K562 (cell line): ENCODE results near the gene SMIM15. TPM values are rescaled to one million over a fixed set of nuclear protein-coding genes. Genes with fewer than 3 reads are reported as not detected.

Experiments
- BRD4 ChIP-seq: fragments of 200-600 bp; sonication (generic); IDR thresholded peaks from 2 replicates; pipeline ENCODE4 v1.6.1; 2017; ENCODE audit warnings: inconsistent platforms
- EP400 ChIP-seq: fragments of 450-650 bp; IDR thresholded peaks from 2 replicates; pipeline ENCODE4 v1.6.1; 2017; ENCODE audit warnings: antibody characterized with exemption, mild to moderate bottlenecking, moderate library complexity
- GTF2F1 ChIP-seq: IDR thresholded peaks from 2 replicates; pipeline ENCODE4 v1.6.1; 2011; ENCODE audit warnings: low read depth, low read length, improper control_type of control experiment
- NFIX ChIP-seq: fragments of 250-450 bp; sonication (Bioruptor Pico); IDR thresholded peaks from 2 replicates; pipeline ENCODE4 v1.4.0; 2020; ENCODE audit warnings: low read depth, mild to moderate bottlenecking, moderate library complexity
- NR2C1 ChIP-seq, 2 experiments: fragments of 450-650 bp; IDR thresholded peaks; 2 replicates each; pipeline ENCODE4 v1.6.1; 2017; ENCODE audit warnings: mild to moderate bottlenecking in 2 of 2, antibody characterized with exemption in 1 of 2, inconsistent platforms in 1 of 2, missing compliant biosample characterization in 1 of 2, missing genetic modification characterization in 1 of 2
- POLR2AphosphoS5 ChIP-seq: IDR thresholded peaks from 2 replicates; pipeline ENCODE4 v1.6.1; 2011; ENCODE audit warnings: mild to moderate bottlenecking, low read depth, low read length, moderate library complexity; ENCODE audit not compliant: control insufficient read depth, insufficient read depth
- RBM14 ChIP-seq: fragments of 200-400 bp; formaldehyde crosslinking; IDR thresholded peaks from 2 replicates; pipeline ENCODE4 v1.6.1; 2018; ENCODE audit warnings: low read depth, mild to moderate bottlenecking, low read length, moderate library complexity, borderline replicate concordance; ENCODE audit not compliant: insufficient read depth
- ZFP30 ChIP-seq: fragments of 250-450 bp; sonication (Bioruptor Pico); IDR thresholded peaks from 2 replicates; pipeline ENCODE4 v1.8.0; 2022; ENCODE audit warnings: moderate library complexity, mild to moderate bottlenecking, inconsistent platforms, borderline replicate concordance
- ZNF239 ChIP-seq: fragments of 250-450 bp; sonication (Bioruptor Pico); IDR thresholded peaks from 2 replicates; pipeline ENCODE4 v1.4.0; 2020; ENCODE audit warnings: mild to moderate bottlenecking
- ZNF717 ChIP-seq: fragments of 250-450 bp; sonication (Bioruptor Pico); IDR thresholded peaks from 2 replicates; pipeline ENCODE4 v1.5.0; 2021
- ZNF780A ChIP-seq: fragments of 250-450 bp; sonication (Bioruptor Pico); IDR thresholded peaks from 2 replicates; pipeline ENCODE4 v1.5.0; 2021; ENCODE audit warnings: mild to moderate bottlenecking
- polyA plus RNA-seq, 8 experiments: library from polyadenylated mRNA; depleted of rRNA in 4 of 8; stranded (reverse) in 5 of 8; unstranded in 3 of 8; fragments of >200 nt; fragmentation: Nextera tagmentation in 2 of 8; fragmentation: Illumina TruSeq in 1 of 8; extraction: Ambion mirVana in 2 of 8; extraction: Trizol in 1 of 8; gene quantifications; 2 replicates each; pipeline versions ENCODE4 v1.2.1 to v1.2.3, GENCODE V29; 2011 to 2014; ENCODE audit warnings: inconsistent platforms in 1 of 8, missing spikeins in 1 of 8
- total RNA-seq, 7 experiments: library from RNA; depleted of rRNA in 6 of 7; stranded (reverse); fragments of >200 nt in 6 of 7; fragmentation: Illumina TruSeq in 2 of 7; extraction: Trizol in 2 of 7; gene quantifications; 2 replicates each; pipeline versions ENCODE4 v1.2.1 to v1.2.3, GENCODE V29; 2011 to 2021; ENCODE audit warnings: low replicate concordance in 1 of 7
- TF ChIP-seq, protein P1 (sequence below): sonication (generic); formaldehyde crosslinking; IDR thresholded peaks from 2 replicates; pipeline ENCODE4 v1.8.0; 2022; ENCODE audit warnings: mild to moderate bottlenecking, missing genetic modification reagents
- TF ChIP-seq, protein P2 (sequence below): fragments of 450-650 bp; IDR thresholded peaks from one replicate; pipeline ENCODE4 v1.6.1; 2018; ENCODE audit warnings: mild to moderate bottlenecking, moderate library complexity; ENCODE audit not compliant: partially characterized antibody

SMIM15 gene
- total and polyA plus RNA-seq, 9 of the 15 experiments (the other 6 are each of a cell fraction or from before 2014, with no cell fraction given) = 16.6 to 124 (median 82.0) TPM

DNA sequence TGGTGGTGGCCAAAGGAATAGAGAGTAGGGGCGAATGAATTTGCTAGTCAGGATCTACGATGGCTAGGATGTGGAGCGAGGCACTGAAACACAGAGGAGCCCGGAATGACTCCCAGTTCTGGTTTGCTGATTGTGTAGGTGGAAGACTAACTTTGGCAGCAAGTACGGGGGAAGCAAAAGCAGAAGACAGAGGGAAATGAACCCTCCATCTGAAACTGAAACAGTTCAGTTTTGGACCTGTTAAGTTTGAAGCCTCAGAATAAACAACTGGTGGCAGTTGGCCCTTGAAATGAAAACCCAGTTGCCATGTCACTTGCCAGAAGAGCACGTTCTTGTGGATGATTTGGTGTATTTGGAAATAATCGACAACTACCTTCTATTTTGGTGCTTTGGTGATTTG is 15.4 kb upstream of the SMIM15 start (continued):
- TF ChIP-seq, protein P1, sequence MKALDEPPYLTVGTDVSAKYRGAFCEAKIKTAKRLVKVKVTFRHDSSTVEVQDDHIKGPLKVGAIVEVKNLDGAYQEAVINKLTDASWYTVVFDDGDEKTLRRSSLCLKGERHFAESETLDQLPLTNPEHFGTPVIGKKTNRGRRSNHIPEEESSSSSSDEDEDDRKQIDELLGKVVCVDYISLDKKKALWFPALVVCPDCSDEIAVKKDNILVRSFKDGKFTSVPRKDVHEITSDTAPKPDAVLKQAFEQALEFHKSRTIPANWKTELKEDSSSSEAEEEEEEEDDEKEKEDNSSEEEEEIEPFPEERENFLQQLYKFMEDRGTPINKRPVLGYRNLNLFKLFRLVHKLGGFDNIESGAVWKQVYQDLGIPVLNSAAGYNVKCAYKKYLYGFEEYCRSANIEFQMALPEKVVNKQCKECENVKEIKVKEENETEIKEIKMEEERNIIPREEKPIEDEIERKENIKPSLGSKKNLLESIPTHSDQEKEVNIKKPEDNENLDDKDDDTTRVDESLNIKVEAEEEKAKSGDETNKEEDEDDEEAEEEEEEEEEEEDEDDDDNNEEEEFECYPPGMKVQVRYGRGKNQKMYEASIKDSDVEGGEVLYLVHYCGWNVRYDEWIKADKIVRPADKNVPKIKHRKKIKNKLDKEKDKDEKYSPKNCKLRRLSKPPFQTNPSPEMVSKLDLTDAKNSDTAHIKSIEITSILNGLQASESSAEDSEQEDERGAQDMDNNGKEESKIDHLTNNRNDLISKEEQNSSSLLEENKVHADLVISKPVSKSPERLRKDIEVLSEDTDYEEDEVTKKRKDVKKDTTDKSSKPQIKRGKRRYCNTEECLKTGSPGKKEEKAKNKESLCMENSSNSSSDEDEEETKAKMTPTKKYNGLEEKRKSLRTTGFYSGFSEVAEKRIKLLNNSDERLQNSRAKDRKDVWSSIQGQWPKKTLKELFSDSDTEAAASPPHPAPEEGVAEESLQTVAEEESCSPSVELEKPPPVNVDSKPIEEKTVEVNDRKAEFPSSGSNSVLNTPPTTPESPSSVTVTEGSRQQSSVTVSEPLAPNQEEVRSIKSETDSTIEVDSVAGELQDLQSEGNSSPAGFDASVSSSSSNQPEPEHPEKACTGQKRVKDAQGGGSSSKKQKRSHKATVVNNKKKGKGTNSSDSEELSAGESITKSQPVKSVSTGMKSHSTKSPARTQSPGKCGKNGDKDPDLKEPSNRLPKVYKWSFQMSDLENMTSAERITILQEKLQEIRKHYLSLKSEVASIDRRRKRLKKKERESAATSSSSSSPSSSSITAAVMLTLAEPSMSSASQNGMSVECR (CRISPR knock-in tag) = no peak
- no peak for TF ChIP-seq RBM14
- TF ChIP-seq GTF2F1 = no peak
- TF ChIP-seq POLR2AphosphoS5 = no peak
- TF ChIP-seq ZNF239 (CRISPR knock-in tag) = no peak
- TF ChIP-seq ZNF717 (CRISPR knock-in tag) = no peak
- TF ChIP-seq NR2C1 (IDR thresholded peaks at IDR 0.05) = no peak
- no peak for TF ChIP-seq NR2C1 (tag; IDR thresholded peaks at IDR 0.05)
- TF ChIP-seq BRD4 = no peak
- TF ChIP-seq, protein P2, sequence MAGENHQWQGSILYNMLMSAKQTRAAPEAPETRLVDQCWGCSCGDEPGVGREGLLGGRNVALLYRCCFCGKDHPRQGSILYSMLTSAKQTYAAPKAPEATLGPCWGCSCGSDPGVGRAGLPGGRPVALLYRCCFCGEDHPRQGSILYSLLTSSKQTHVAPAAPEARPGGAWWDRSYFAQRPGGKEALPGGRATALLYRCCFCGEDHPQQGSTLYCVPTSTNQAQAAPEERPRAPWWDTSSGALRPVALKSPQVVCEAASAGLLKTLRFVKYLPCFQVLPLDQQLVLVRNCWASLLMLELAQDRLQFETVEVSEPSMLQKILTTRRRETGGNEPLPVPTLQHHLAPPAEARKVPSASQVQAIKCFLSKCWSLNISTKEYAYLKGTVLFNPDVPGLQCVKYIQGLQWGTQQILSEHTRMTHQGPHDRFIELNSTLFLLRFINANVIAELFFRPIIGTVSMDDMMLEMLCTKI = no peak
- TF ChIP-seq EP400 = no peak
- TF ChIP-seq NFIX (CRISPR knock-in tag) = no peak
- no peak for TF ChIP-seq ZNF780A
- TF ChIP-seq ZFP30 (CRISPR knock-in tag) = no peak
